GM12878 (cell line): ENCODE measurements around the gene NOD2. TPM values are rescaled to one million over a fixed set of nuclear protein-coding genes. Genes with fewer than 3 reads are reported as not detected.

ENCODE experiments used
- ATAC-seq: fragments of 200-7000 bp; cut with Tn5 transposase; 3 replicates; pipeline ENCODE4 v1.9.1; 2020; ENCODE audit warnings: mild to moderate bottlenecking, moderate library complexity
- BruUV-seq: library from RNA; stranded (reverse); fragments of 400-500 nt; replicated peaks from 2 replicates; lab custom pipeline; 2021; lab: Mats Ljungman, UMichigan
- CTCF ChIA-PET: fragments of 300-600 bp; sonication (Branson Sonifier 250); formaldehyde crosslinking; extraction: SDS; loops from one replicate; lab custom pipeline; 2021; ENCODE audit warnings: inconsistent platforms; lab: Yijun Ruan, JAX
- POLR2A ChIA-PET: fragments of 350-600 bp; formaldehyde crosslinking; extraction: SDS; loops from one replicate; lab custom pipeline; 2021; ENCODE audit warnings: inconsistent platforms; lab: Charles Lee
- RAD21 ChIA-PET: fragments of 300-600 bp; sonication (Branson Sonifier 250); formaldehyde crosslinking; loops from one replicate; lab custom pipeline; 2023; ENCODE audit warnings: antibody characterized with exemption; ENCODE audit not compliant: unreplicated experiment; lab: Charles Lee
- SMC1A ChIA-PET: fragments of 300-600 bp; sonication (Branson Sonifier 250); formaldehyde crosslinking; loops from one replicate; lab custom pipeline; 2023; ENCODE audit not compliant: unreplicated experiment, uncharacterized antibody; lab: Charles Lee
- DNase-seq: peaks from one replicate; pipeline ENCODE4 v3.0.0-alpha.2; 2011; ENCODE audit warnings: low read depth, low spot score
- FAIRE-seq: peaks from 3 replicates; lab custom pipeline; 2011; peaks lifted over from hg19 to GRCh38; lab: Jason Lieb, UNC
- H2AFZ ChIP-seq: 2 replicates; pipeline ENCODE4 v1.6.0; 2011; ENCODE audit warnings: low read depth, low read length, control low read depth; ENCODE audit not compliant: control insufficient read depth
- H3K27ac ChIP-seq: 2 replicates; pipeline ENCODE4 v1.5.1; 2011; ENCODE audit warnings: control low read depth; ENCODE audit not compliant: control insufficient read depth, insufficient read depth
- H3K27me3 ChIP-seq, 2 experiments: replicated peaks in 1 of 2; 2 replicates each; pipeline versions ENCODE4 v1.6.0 to v1.6.1; 2011; ENCODE audit warnings: low read length in 1 of 2; ENCODE audit not compliant: control insufficient read depth in 2 of 2, insufficient read depth in 2 of 2
- H3K36me3 ChIP-seq, 2 experiments: 2 replicates each; pipeline ENCODE4 v1.5.1; 2011; ENCODE audit warnings: low read length in 1 of 2; ENCODE audit not compliant: control insufficient read depth in 2 of 2, insufficient read depth in 2 of 2
- H3K4me1 ChIP-seq: 2 replicates; pipeline ENCODE4 v1.6.1; 2011; ENCODE audit warnings: mild to moderate bottlenecking, low read length, moderate library complexity, mixed read lengths; ENCODE audit not compliant: control insufficient read depth, insufficient read depth
- H3K4me2 ChIP-seq: 2 replicates; pipeline ENCODE4 v1.6.0; 2011; ENCODE audit warnings: control low read depth; ENCODE audit not compliant: control insufficient read depth, insufficient read depth
- H3K4me3 ChIP-seq: fragments of 200-600 bp; sonication (generic); 2 replicates; pipeline ENCODE4 v1.5.1; 2016
- H3K79me2 ChIP-seq: 2 replicates; pipeline ENCODE4 v1.6.0; 2011; ENCODE audit warnings: low read length; ENCODE audit not compliant: control insufficient read depth, insufficient read depth
- H3K9ac ChIP-seq: 2 replicates; pipeline ENCODE4 v1.8.0; 2011; ENCODE audit warnings: low read length, control low read depth, mixed read lengths; ENCODE audit not compliant: control insufficient read depth, insufficient read depth
- H3K9me3 ChIP-seq: replicated peaks from 3 replicates; pipeline ENCODE4 v1.5.1; 2011; ENCODE audit warnings: mild to moderate bottlenecking, low read length; ENCODE audit not compliant: control insufficient read depth, insufficient read depth
- H4K20me1 ChIP-seq: 2 replicates; pipeline ENCODE4 v1.6.0; 2011; ENCODE audit not compliant: control insufficient read depth, insufficient read depth
- ATF7 ChIP-seq: fragments of 450-650 bp; IDR thresholded peaks from 2 replicates; pipeline ENCODE4 v1.6.1; 2016; ENCODE audit warnings: low read depth, mild to moderate bottlenecking
- MTA2 ChIP-seq: fragments of 450-650 bp; IDR thresholded peaks from 2 replicates; pipeline ENCODE4 v1.6.1; 2016; ENCODE audit warnings: low read depth, mild to moderate bottlenecking, moderate library complexity
- NFYB ChIP-seq: IDR thresholded peaks from 2 replicates; pipeline ENCODE4 v1.6.1; 2011; ENCODE audit warnings: low read depth, mild to moderate bottlenecking, low read length, improper control_type of control experiment, moderate library complexity; ENCODE audit not compliant: insufficient read depth
- NR2F1 ChIP-seq: fragments of 450-650 bp; conservative IDR thresholded peaks from 2 replicates; pipeline ENCODE4 v1.6.1; 2017; ENCODE audit warnings: mild to moderate bottlenecking
- POLR2AphosphoS2 ChIP-seq: IDR thresholded peaks from 2 replicates; pipeline ENCODE4 v1.6.1; 2011; ENCODE audit warnings: low read depth, mild to moderate bottlenecking, low read length, improper control_type of control experiment, moderate library complexity
- RAD51 ChIP-seq: fragments of 450-650 bp; IDR thresholded peaks from 2 replicates; pipeline ENCODE4 v1.6.1; 2016; ENCODE audit warnings: moderate library complexity, mild to moderate bottlenecking, inconsistent platforms
- RB1 ChIP-seq: fragments of 450-650 bp; formaldehyde crosslinking; IDR thresholded peaks from 2 replicates; pipeline ENCODE4 v1.6.1; 2017; ENCODE audit warnings: mild to moderate bottlenecking, borderline replicate concordance
- TAF1 ChIP-seq: IDR thresholded peaks from 2 replicates; pipeline ENCODE4 v1.6.1; 2011; ENCODE audit warnings: mild to moderate bottlenecking, low read depth, low read length, borderline replicate concordance
- TBL1XR1 ChIP-seq: IDR thresholded peaks from 2 replicates; pipeline ENCODE4 v1.6.1; 2012; ENCODE audit warnings: low read depth, low read length, improper control_type of control experiment
- WGBS: methylation state at CpG from one replicate; pipeline ENCODE4 v1.1.6; 2016; ENCODE audit warnings: low lambda C conversion rate; ENCODE audit not compliant: insufficient replicate concordance, insufficient coverage; ENCODE audit errors: missing lambda C conversion rate; 5-methylcytosine and 5-hydroxymethylcytosine counted together
- in situ Hi-C: fragments of 300-500 bp; cut with MboI; formaldehyde crosslinking; loops from 9 replicates; pipeline ENCODE4 v1.14.3; 2018; ENCODE audit warnings: mixed read lengths
- intact Hi-C: fragments of 100-400 bp; cut with micrococcal nuclease; formaldehyde crosslinking; loops from one replicate; pipeline ENCODE4 v1.14.2; 2022; ENCODE audit not compliant: unreplicated experiment
- polyA plus RNA-seq, 11 experiments: library from polyadenylated mRNA; depleted of rRNA in 4 of 11; unstranded in 6 of 11; stranded (reverse) in 5 of 11; fragments of >200 nt; fragmentation: Nextera tagmentation in 4 of 11; fragmentation: Illumina TruSeq in 1 of 11; extraction: Ambion mirVana in 4 of 11; extraction: Trizol in 1 of 11; gene quantifications; 1 replicate in 1 of 11; 2 replicates in 10 of 11; pipeline versions ENCODE4 v1.2.1 to v1.2.3, GENCODE V29; 2011 to 2016; ENCODE audit warnings: inconsistent platforms in 2 of 11, missing spikeins in 2 of 11, low read depth in 1 of 11
- total RNA-seq, 4 experiments: library from RNA; depleted of rRNA in 3 of 4; stranded (reverse); fragments of >200 nt in 3 of 4; fragmentation: Illumina TruSeq in 1 of 4; extraction: Trizol in 1 of 4; gene quantifications; 2 replicates each; pipeline versions ENCODE4 v1.2.1 to v1.2.3, GENCODE V29; 2013 to 2021
- TF ChIP-seq, protein P1 (sequence below): IDR thresholded peaks from 2 replicates; pipeline ENCODE4 v1.6.1; 2011; ENCODE audit warnings: borderline replicate concordance, low read depth, mild to moderate bottlenecking, moderate library complexity, mixed read lengths, low read length; ENCODE audit not compliant: insufficient read depth; ENCODE audit errors: extremely low read length

Gene NOD2
- total and polyA plus RNA-seq, 10 of the 15 experiments (the other 5 are each of a cell fraction or from before 2014, with no cell fraction given), result 1.0 to 18.6 (median 6.7) TPM

DNA sequence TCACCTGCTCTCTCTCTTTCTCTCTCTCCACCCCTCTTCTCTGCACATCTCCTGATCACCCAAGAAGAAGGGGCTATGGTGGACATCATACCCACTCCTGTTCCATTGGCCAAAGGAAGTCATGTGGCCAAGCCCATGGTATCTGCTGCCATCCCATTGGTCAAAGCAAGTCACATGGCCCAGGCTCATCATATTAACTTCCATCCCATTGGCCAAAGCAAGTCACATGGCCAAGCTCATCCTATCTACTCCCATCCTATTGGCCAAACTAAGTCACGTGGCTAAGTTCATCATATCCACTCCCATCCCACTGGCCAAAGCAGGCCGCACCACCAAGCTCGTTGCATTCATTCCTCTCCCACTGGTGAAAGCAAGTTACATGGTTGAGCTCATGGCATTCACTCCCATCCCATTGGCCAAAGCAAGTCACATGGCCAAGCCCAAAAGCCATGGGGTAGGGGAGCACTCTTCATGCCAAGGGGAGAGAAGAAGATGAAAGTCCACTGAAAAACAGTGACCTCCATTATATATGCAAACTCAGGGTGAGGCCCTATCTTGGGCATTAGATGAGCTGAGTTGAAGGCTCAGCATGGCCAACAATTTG is 41.5 kb upstream of the NOD2 start:
- POLR2A ChIA-PET, result interaction anchor here (0.6 kb wide), 2 partner anchors 15 to 558 kb away, joined by 3 to 10 read pairs; no protein-coding TSS in a partner anchor
- H2AFZ ChIP-seq, result no peak overlapping the region
- H3K4me3 ChIP-seq, result no peak overlapping the region
- no peaks in the 10 kb centered on the region; the same call in 2 of the 3 replicates for H3K9me3 ChIP-seq
- DNase-seq, result no peak
- H3K27me3 ChIP-seq, result no peaks in the 10 kb centered on the region; a peak in 1 of 4 replicates
- H4K20me1 ChIP-seq, result no peaks in the 10 kb centered on the region
- no peaks in the 10 kb centered on the region for H3K79me2 ChIP-seq
- RAD21 ChIA-PET, result no interaction called here
- intact Hi-C loops, result no loop called here
- BruUV-seq, result no TSS peak
- no peak for FAIRE-seq
- no peaks in the 10 kb centered on the region for H3K4me1 ChIP-seq
- ATAC-seq, result no peak
- SMC1A ChIA-PET, result no interaction called here
- no peak overlapping the region for H3K9ac ChIP-seq
- in situ Hi-C loops, result no loop called here
- WGBS, result 46% methylated on average over 3 of the region's 3 CpGs
- H3K27ac ChIP-seq, result no peak overlapping the region
- no peaks in the 10 kb centered on the region for H3K36me3 ChIP-seq
- TF ChIP-seq NFYB (0 out of 2 replicates have a peak, but pooled peaks have one; percentile 23), NR2F1 (no peak), RAD51 (peak; percentile 68; the same call in 1 of the 2 replicates), TAF1 (no peak), POLR2AphosphoS2 (no peak), ATF7 (no peak), RB1 (no peak), TBL1XR1 (no peak), MTA2 (no peak)
- TF ChIP-seq, protein P1, sequence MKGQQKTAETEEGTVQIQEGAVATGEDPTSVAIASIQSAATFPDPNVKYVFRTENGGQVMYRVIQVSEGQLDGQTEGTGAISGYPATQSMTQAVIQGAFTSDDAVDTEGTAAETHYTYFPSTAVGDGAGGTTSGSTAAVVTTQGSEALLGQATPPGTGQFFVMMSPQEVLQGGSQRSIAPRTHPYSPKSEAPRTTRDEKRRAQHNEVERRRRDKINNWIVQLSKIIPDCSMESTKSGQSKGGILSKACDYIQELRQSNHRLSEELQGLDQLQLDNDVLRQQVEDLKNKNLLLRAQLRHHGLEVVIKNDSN, result peak; percentile 55
- H3K4me2 ChIP-seq, result no peak overlapping the region
- CTCF ChIA-PET, result interaction anchor here (0.8 to 3.5 kb wide), 2 partner anchors 12 to 16 kb away, joined by 3 to 18 read pairs; no protein-coding TSS in a partner anchor
